IMR-90 (cell line): ENCODE data around the gene PAM16. TPM values are rescaled to one million over a fixed set of nuclear protein-coding genes. Genes with fewer than 3 reads are reported as not detected.

ENCODE experiments used
- ATAC-seq: fragments of 200-7000 bp; cut with Tn5 transposase; 2 replicates; pipeline ENCODE4 v1.9.1; 2020; ENCODE audit warnings: low read depth, mild to moderate bottlenecking, moderate library complexity
- BruUV-seq: library from RNA; stranded (reverse); fragments of 400-500 nt; replicated peaks from 2 replicates; lab custom pipeline; 2021; lab: Mats Ljungman, UMichigan
- CTCF ChIA-PET: fragments of 300-600 bp; formaldehyde crosslinking; extraction: SDS; loops from one replicate; lab custom pipeline; 2021; ENCODE audit warnings: antibody characterized with exemption; lab: Yijun Ruan, JAX
- POLR2A ChIA-PET: fragments of 300-600 bp; sonication (Branson Sonifier 250); formaldehyde crosslinking; loops from one replicate; lab custom pipeline; 2022; ENCODE audit warnings: antibody characterized with exemption; ENCODE audit not compliant: unreplicated experiment; lab: Charles Lee
- DNase-seq: peaks from one replicate; pipeline ENCODE4 v3.0.0; 2013
- H2AFZ ChIP-seq: replicated peaks from 2 replicates; pipeline ENCODE3; 2013; ENCODE audit warnings: low read length, mild to moderate bottlenecking; ENCODE audit not compliant: poor library complexity
- H2AK5ac ChIP-seq: 2 replicates; pipeline ENCODE4 v1.6.1; 2013; ENCODE audit warnings: low read depth, low read length, inconsistent platforms
- H2AK9ac ChIP-seq: replicated peaks from 2 replicates; pipeline ENCODE3; 2013; ENCODE audit warnings: mild to moderate bottlenecking, low read depth, low read length, moderate library complexity; ENCODE audit not compliant: poor library complexity
- H2BK120ac ChIP-seq: 2 replicates; pipeline ENCODE4 v1.6.1; 2013; ENCODE audit warnings: low read depth, low read length, inconsistent platforms
- H2BK15ac ChIP-seq: 3 replicates; pipeline ENCODE4 v1.6.1; 2013; ENCODE audit warnings: low read depth, low read length, inconsistent platforms
- H2BK20ac ChIP-seq: 2 replicates; pipeline ENCODE4 v1.6.1; 2013; ENCODE audit warnings: low read depth, mild to moderate bottlenecking, inconsistent platforms, low read length, moderate library complexity
- H2BK5ac ChIP-seq: 2 replicates; pipeline ENCODE4 v1.6.1; 2013; ENCODE audit warnings: mild to moderate bottlenecking, low read depth, low read length, inconsistent platforms; ENCODE audit not compliant: poor library complexity, severe bottlenecking
- H3K14ac ChIP-seq: replicated peaks from 2 replicates; pipeline ENCODE4 v1.6.1; 2013; ENCODE audit warnings: low read depth, low read length, inconsistent platforms
- H3K18ac ChIP-seq: 2 replicates; pipeline ENCODE4 v1.6.1; 2013; ENCODE audit warnings: low read depth, low read length, control low read depth
- H3K23ac ChIP-seq: 2 replicates; pipeline ENCODE4 v1.6.1; 2013; ENCODE audit warnings: low read depth, low read length, inconsistent platforms
- H3K27ac ChIP-seq: 2 replicates; pipeline ENCODE4 v1.5.1; 2013; ENCODE audit warnings: mild to moderate bottlenecking, control low read depth, low read length; ENCODE audit not compliant: insufficient read depth
- H3K27me3 ChIP-seq: 2 replicates; pipeline ENCODE4 v1.6.1; 2013; ENCODE audit warnings: low read length; ENCODE audit not compliant: control insufficient read depth, insufficient read depth
- H3K36me3 ChIP-seq: 2 replicates; pipeline ENCODE4 v1.6.1; 2013; ENCODE audit warnings: low read length, mixed read lengths; ENCODE audit not compliant: control insufficient read depth, insufficient read depth
- H3K4ac ChIP-seq: 2 replicates; pipeline ENCODE4 v1.6.1; 2013; ENCODE audit warnings: low read depth, low read length, inconsistent platforms
- H3K4me1 ChIP-seq: 2 replicates; pipeline ENCODE4 v1.6.1; 2013; ENCODE audit warnings: low read length, mixed read lengths; ENCODE audit not compliant: control insufficient read depth, insufficient read depth
- H3K4me2 ChIP-seq: 2 replicates; pipeline ENCODE4 v1.6.1; 2013; ENCODE audit warnings: low read depth, mild to moderate bottlenecking, control low read depth, low read length, moderate library complexity
- H3K4me3 ChIP-seq: 2 replicates; pipeline ENCODE4 v1.5.1; 2013; ENCODE audit warnings: low read depth, mild to moderate bottlenecking, control low read depth, low read length, moderate library complexity; ENCODE audit not compliant: insufficient read depth
- H3K56ac ChIP-seq: 2 replicates; pipeline ENCODE4 v1.6.1; 2013; ENCODE audit warnings: low read length, inconsistent platforms; ENCODE audit not compliant: insufficient read depth; ENCODE audit errors: extremely low read depth
- H3K79me1 ChIP-seq, 2 experiments: 2 replicates each; pipeline ENCODE4 v1.6.1; 2013; ENCODE audit warnings: low read length in 2 of 2, inconsistent platforms in 1 of 2, low read depth in 1 of 2
- H3K9ac ChIP-seq: 2 replicates; pipeline ENCODE4 v1.6.1; 2013; ENCODE audit warnings: low read depth, low read length, control low read depth
- H3K9me1 ChIP-seq: 2 replicates; pipeline ENCODE4 v1.6.1; 2013; ENCODE audit warnings: low read length, inconsistent platforms; ENCODE audit not compliant: insufficient read depth
- H3K9me3 ChIP-seq: 2 replicates; pipeline ENCODE4 v1.6.1; 2013; ENCODE audit warnings: low read length; ENCODE audit not compliant: control insufficient read depth, insufficient read depth
- H4K20me1 ChIP-seq: 2 replicates; pipeline ENCODE4 v1.6.1; 2013; ENCODE audit warnings: low read length, inconsistent platforms; ENCODE audit not compliant: insufficient read depth
- H4K5ac ChIP-seq: 2 replicates; pipeline ENCODE4 v1.6.1; 2013; ENCODE audit warnings: mild to moderate bottlenecking, low read depth, low read length, control low read depth
- H4K8ac ChIP-seq, 2 experiments: 2 replicates each; pipeline ENCODE4 v1.6.1; 2013; ENCODE audit warnings: low read depth in 2 of 2, low read length in 2 of 2, control low read depth in 1 of 2, inconsistent platforms in 1 of 2
- H4K91ac ChIP-seq: 2 replicates; pipeline ENCODE4 v1.6.1; 2013; ENCODE audit warnings: low read depth, low read length, inconsistent platforms; ENCODE audit not compliant: insufficient read depth
- BHLHE40 ChIP-seq: fragments of 150-350 bp; IDR thresholded peaks from 2 replicates; pipeline ENCODE4 v1.6.1; 2016; ENCODE audit warnings: mild to moderate bottlenecking, low read depth, low read length
- MAZ ChIP-seq: IDR thresholded peaks from 2 replicates; pipeline ENCODE4 v1.6.1; 2012; ENCODE audit warnings: low read depth, mild to moderate bottlenecking, low read length, improper control_type of control experiment, moderate library complexity, borderline replicate concordance
- WGBS, 2 experiments: methylation state at CpG; one replicate each; pipeline versions ENCODE4 v1.1.5 to v1.1.7; 2013; ENCODE audit warnings: missing lambda C conversion rate in 2 of 2; ENCODE audit not compliant: insufficient read length in 1 of 2; ENCODE audit errors: extremely low coverage in 2 of 2; 5-methylcytosine and 5-hydroxymethylcytosine counted together
- dilution Hi-C: fragments of 300-500 bp; cut with HindIII; formaldehyde crosslinking; loops from one replicate; pipeline ENCODE4 v1.14.3; 2018; ENCODE audit warnings: low sequenced_read_pairs; ENCODE audit not compliant: unreplicated experiment
- in situ Hi-C: fragments of 300-500 bp; cut with MboI; formaldehyde crosslinking; loops from 3 replicates; pipeline ENCODE4 v1.14.3; 2019; ENCODE audit warnings: low sequenced_read_pairs, inconsistent platforms, mixed read lengths
- intact Hi-C: fragments of 100-400 bp; cut with micrococcal nuclease; formaldehyde crosslinking; loops from 2 replicates; pipeline ENCODE4 v1.10.0; 2022
- polyA plus RNA-seq, 3 experiments: library from polyadenylated mRNA; depleted of rRNA; stranded (reverse); fragments of >200 nt; gene quantifications; 2 replicates each; pipeline ENCODE4 v1.2.3, GENCODE V29; 2012; ENCODE audit warnings: low replicate concordance in 1 of 3
- total RNA-seq: library from RNA; depleted of rRNA; stranded (reverse); fragments of >200 nt; gene quantifications from 2 replicates; pipeline ENCODE4 v1.2.3, GENCODE V29; 2012

PAM16 gene
- total and polyA plus RNA-seq, 2 of the 4 experiments (the other 2 are of a cell fraction): 17.9 to 48.4 TPM

DNA sequence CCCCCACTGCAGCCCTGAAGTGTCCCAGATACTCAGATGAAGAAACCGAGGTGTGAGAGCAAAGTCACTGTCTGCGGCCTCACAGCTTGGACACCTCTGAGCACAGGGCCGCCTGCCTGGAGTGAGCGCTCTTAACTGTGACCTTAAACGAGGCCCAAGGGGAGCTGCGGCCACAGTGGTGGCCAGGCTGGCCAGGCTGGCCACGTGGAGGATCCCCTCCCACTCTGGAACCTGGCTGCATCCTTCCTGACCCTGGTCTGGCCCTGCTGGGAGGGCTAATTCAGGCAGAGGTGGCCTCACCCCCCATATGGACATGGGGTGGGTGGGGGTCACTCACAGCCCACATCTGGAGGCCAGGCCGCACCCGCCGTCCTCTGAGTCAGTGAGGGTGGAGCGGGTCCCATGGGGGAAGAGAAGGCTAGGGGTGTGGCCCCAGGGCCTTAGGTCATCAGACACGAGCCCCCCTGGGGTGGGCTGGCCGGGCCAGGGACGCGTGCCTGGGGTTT, 27.1 kb upstream of the PAM16 start:
- TF ChIP-seq MAZ (no peak), BHLHE40 (no peak)
- no peak overlapping the region for H3K4me2 ChIP-seq
- no peak overlapping the region for H4K8ac ChIP-seq
- H3K14ac ChIP-seq: no peak overlapping the region
- peaks cover 0 to 79% of the 10 kb centered on the region in 2 experiments; a peak in 3 of 4 replicates for H3K79me1 ChIP-seq
- no peak overlapping the region for H3K4me3 ChIP-seq
- no peak overlapping the region for H3K56ac ChIP-seq
- no peak overlapping the region for H2AK5ac ChIP-seq
- intact Hi-C loops: no loop called here
- H3K9me3 ChIP-seq: no peaks in the 10 kb centered on the region
- H3K27me3 ChIP-seq: no peaks in the 10 kb centered on the region
- peak overlapping the region; percentile 26 for H2BK5ac ChIP-seq
- CTCF ChIA-PET: no interaction called here
- H2BK120ac ChIP-seq: no peak overlapping the region
- in situ Hi-C loops: no loop called here
- H3K36me3 ChIP-seq: peaks cover 55% of the 10 kb centered on the region
- no TSS peak for BruUV-seq
- H4K5ac ChIP-seq: no peak overlapping the region
- H3K9me1 ChIP-seq: peaks cover 12% of the 10 kb centered on the region
- H3K27ac ChIP-seq: no peak overlapping the region
- H3K23ac ChIP-seq: no peak overlapping the region
- H2BK15ac ChIP-seq: no peak overlapping the region
- H4K20me1 ChIP-seq: peaks cover 97% of the 10 kb centered on the region
- H3K4me1 ChIP-seq: peaks cover 34% of the 10 kb centered on the region
- WGBS, 2 experiments: 84% methylated on average over 6 of the region's 15 CpGs; no CpG with 5 or more reads in 1 of the 2 experiments
- no peak overlapping the region for H2BK20ac ChIP-seq
- dilution Hi-C loops: no loop called here
- POLR2A ChIA-PET: interaction anchor here (1.3 kb wide), 1 partner anchor 8 kb away, joined by 4 read pairs; no protein-coding TSS in a partner anchor
- H2AK9ac ChIP-seq: peak overlapping the region; percentile 65
- no peak for DNase-seq
- peak overlapping the region; percentile 69 for H2AFZ ChIP-seq
- no peak overlapping the region for H3K18ac ChIP-seq
- H3K4ac ChIP-seq: no peak overlapping the region
- no peak for ATAC-seq
- no peak overlapping the region for H4K91ac ChIP-seq
- no peak overlapping the region for H3K9ac ChIP-seq
